H9 (cell line): ENCODE results near the gene PRRX1. TPM values are rescaled to one million over a fixed set of nuclear protein-coding genes. Genes with fewer than 3 reads are reported as not detected.

Source experiments
- DNase-seq: peaks from one replicate; pipeline ENCODE4 v3.0.0-alpha.2; 2017
- H2AFZ ChIP-seq: one replicate; pipeline ENCODE4 v1.6.1; 2013; ENCODE audit warnings: mild to moderate bottlenecking, low read length, control low read depth, moderate library complexity
- H2AK5ac ChIP-seq: 2 replicates; pipeline ENCODE4 v1.6.1; 2013; ENCODE audit warnings: low read length, control low read depth, mixed read lengths; ENCODE audit not compliant: insufficient read length
- H2BK120ac ChIP-seq: one replicate; pipeline ENCODE4 v1.6.1; 2013; ENCODE audit warnings: low read depth, mild to moderate bottlenecking, low read length, control low read depth, inconsistent platforms; ENCODE audit not compliant: poor library complexity, severe bottlenecking
- H2BK12ac ChIP-seq: 2 replicates; pipeline ENCODE4 v1.6.1; 2013; ENCODE audit warnings: low read length, control low read depth, mixed read lengths, low read depth; ENCODE audit not compliant: insufficient read length
- H2BK15ac ChIP-seq: 2 replicates; pipeline ENCODE4 v1.6.1; 2013; ENCODE audit warnings: low read depth, low read length, control low read depth
- H2BK20ac ChIP-seq: one replicate; pipeline ENCODE4 v1.6.1; 2013; ENCODE audit warnings: low read depth, mild to moderate bottlenecking, low read length, control low read depth, inconsistent platforms; ENCODE audit not compliant: poor library complexity, severe bottlenecking
- H2BK5ac ChIP-seq: 2 replicates; pipeline ENCODE4 v1.6.1; 2013; ENCODE audit warnings: low read length, control low read depth, mixed read lengths; ENCODE audit not compliant: insufficient read length
- H3K14ac ChIP-seq: 2 replicates; pipeline ENCODE4 v1.6.1; 2013; ENCODE audit warnings: low read length, control low read depth; ENCODE audit not compliant: insufficient read depth
- H3K18ac ChIP-seq: 2 replicates; pipeline ENCODE4 v1.6.1; 2013; ENCODE audit warnings: low read depth, mild to moderate bottlenecking, mixed read lengths, low read length, control low read depth; ENCODE audit not compliant: insufficient read length
- H3K23ac ChIP-seq: 2 replicates; pipeline ENCODE4 v1.6.1; 2013; ENCODE audit warnings: low read length, control low read depth, mixed read lengths, low read depth; ENCODE audit not compliant: insufficient read length
- H3K23me2 ChIP-seq: 2 replicates; pipeline ENCODE4 v1.6.1; 2013; ENCODE audit warnings: low read depth, mild to moderate bottlenecking, mixed read lengths, low read length, control low read depth; ENCODE audit not compliant: insufficient read length, poor library complexity, severe bottlenecking
- H3K27ac ChIP-seq: 2 replicates; pipeline ENCODE4 v1.5.1; 2013; ENCODE audit warnings: low read length, control low read depth, mixed read lengths, low read depth; ENCODE audit not compliant: insufficient read length
- H3K27me3 ChIP-seq: 2 replicates; pipeline ENCODE4 v1.6.1; 2013; ENCODE audit warnings: low read length, control low read depth, inconsistent platforms; ENCODE audit not compliant: insufficient read depth
- H3K4ac ChIP-seq: 2 replicates; pipeline ENCODE4 v1.6.1; 2013; ENCODE audit warnings: low read depth, mild to moderate bottlenecking, control low read depth, inconsistent platforms, low read length, moderate library complexity
- H3K4me1 ChIP-seq: 2 replicates; pipeline ENCODE4 v1.6.1; 2013; ENCODE audit warnings: low read length, control low read depth, inconsistent platforms; ENCODE audit not compliant: insufficient read depth
- H3K4me2 ChIP-seq: 2 replicates; pipeline ENCODE4 v1.6.1; 2013; ENCODE audit warnings: low read length, control low read depth, mixed read lengths; ENCODE audit not compliant: insufficient read length, insufficient read depth
- H3K56ac ChIP-seq: 2 replicates; pipeline ENCODE4 v1.6.1; 2013; ENCODE audit warnings: low read depth, mild to moderate bottlenecking, mixed read lengths, low read length, control low read depth; ENCODE audit not compliant: insufficient read length
- H3K79me1 ChIP-seq: 2 replicates; pipeline ENCODE4 v1.6.1; 2013; ENCODE audit warnings: low read depth, mild to moderate bottlenecking, moderate library complexity, low read length, control low read depth, inconsistent platforms; ENCODE audit not compliant: insufficient read depth, poor library complexity, severe bottlenecking
- H3K79me2 ChIP-seq: 2 replicates; pipeline ENCODE4 v1.6.1; 2013; ENCODE audit warnings: low read length, control low read depth, inconsistent platforms; ENCODE audit not compliant: insufficient read depth
- H3K9ac ChIP-seq: 2 replicates; pipeline ENCODE4 v1.6.1; 2013; ENCODE audit warnings: low read length, control low read depth, mixed read lengths; ENCODE audit not compliant: insufficient read length; ENCODE audit errors: extremely low read depth
- H3K9me3 ChIP-seq: one replicate; pipeline ENCODE4 v1.6.1; 2013; ENCODE audit warnings: low read depth, low read length, inconsistent platforms; ENCODE audit not compliant: control insufficient read depth
- H3T11ph ChIP-seq: one replicate; pipeline ENCODE4 v1.6.1; 2013; ENCODE audit warnings: mild to moderate bottlenecking, low read length, control low read depth, inconsistent platforms
- H4K20me1 ChIP-seq: one replicate; pipeline ENCODE4 v1.6.1; 2013; ENCODE audit not compliant: control insufficient read depth, insufficient read length, insufficient read depth
- H4K5ac ChIP-seq: 2 replicates; pipeline ENCODE4 v1.6.1; 2013; ENCODE audit warnings: low read depth, mild to moderate bottlenecking, mixed read lengths, low read length, control low read depth; ENCODE audit not compliant: insufficient read length
- H4K8ac ChIP-seq: replicated peaks from 2 replicates; pipeline ENCODE4 v1.6.1; 2013; ENCODE audit warnings: low read length, control low read depth, mixed read lengths, low read depth; ENCODE audit not compliant: insufficient read length
- H4K91ac ChIP-seq: 2 replicates; pipeline ENCODE4 v1.6.1; 2013; ENCODE audit warnings: low read depth, mild to moderate bottlenecking, moderate library complexity, mixed read lengths, low read length, control low read depth; ENCODE audit not compliant: insufficient read length
- H3K27ac Mint-ChIP-seq, 3 experiments: 2 replicates in 2 of 3; 3 replicates in 1 of 3; pipeline ENCODE4 v1.8.0; 2020 to 2021; ENCODE audit warnings: mixed read lengths in 3 of 3, mild to moderate bottlenecking in 1 of 3, moderate library complexity in 1 of 3
- H3K27me3 Mint-ChIP-seq: 2 replicates; pipeline ENCODE4 v1.8.0; 2021; ENCODE audit warnings: low read depth, mild to moderate bottlenecking, moderate library complexity, mixed read lengths
- H3K36me3 Mint-ChIP-seq, 3 experiments: 2 replicates in 2 of 3; 3 replicates in 1 of 3; pipeline ENCODE4 v1.8.0; 2020 to 2021; ENCODE audit warnings: low read depth in 3 of 3, mixed read lengths in 3 of 3; ENCODE audit not compliant: insufficient read depth in 1 of 3
- H3K4me1 Mint-ChIP-seq, 2 experiments: 2 replicates each; pipeline ENCODE4 v1.8.0; 2020; ENCODE audit warnings: mixed read lengths in 2 of 2
- H3K4me3 Mint-ChIP-seq, 2 experiments: 2 replicates in 1 of 2; 3 replicates in 1 of 2; pipeline ENCODE4 v1.8.0; 2020 to 2021; ENCODE audit warnings: mild to moderate bottlenecking in 2 of 2, mixed read lengths in 2 of 2, moderate library complexity in 1 of 2
- H3K9me3 Mint-ChIP-seq, 2 experiments: 2 replicates in 1 of 2; 3 replicates in 1 of 2; pipeline ENCODE4 v1.8.0; 2020; ENCODE audit warnings: mild to moderate bottlenecking in 2 of 2, mixed read lengths in 2 of 2, moderate library complexity in 1 of 2
- WGBS: extraction: QIAGEN DNeasy Blood & Tissue Kit; methylation state at CpG from one replicate; pipeline ENCODE4 v1.1.7; 2013; ENCODE audit warnings: missing lambda C conversion rate, low lambda C conversion rate, mixed read lengths; ENCODE audit not compliant: insufficient read length; ENCODE audit errors: extremely low coverage; 5-methylcytosine and 5-hydroxymethylcytosine counted together
- total RNA-seq: library from RNA; stranded (reverse); gene quantifications from 2 replicates; pipeline ENCODE4 v1.2.1, GENCODE V29; 2021
- TF ChIP-seq, protein P1 (sequence below): fragments of 200-600 bp; sonication (generic); conservative IDR thresholded peaks from 3 replicates; pipeline ENCODE4 v1.8.0; 2021; ENCODE audit warnings: antibody characterized with exemption, mild to moderate bottlenecking

Gene PRRX1
- total RNA-seq, 1 experiment from 2014 or later, result not detected

GRCh38 chr1:170743083-170743482, 79.2 kb downstream of the PRRX1 start:
- H3K4me1 ChIP-seq, result no peaks in the 10 kb centered on the region
- no peak overlapping the region for H3K27ac Mint-ChIP-seq
- no peaks in the 10 kb centered on the region for H4K20me1 ChIP-seq
- peaks cover 15 to 28% of the 10 kb centered on the region in 2 experiments for H3K9me3 Mint-ChIP-seq
- H3K27me3 Mint-ChIP-seq, result peaks cover 5% of the 10 kb centered on the region
- no peak overlapping the region for H3K4me3 Mint-ChIP-seq
- H3K36me3 Mint-ChIP-seq, result peaks cover 2 to 21% (median 7%) of the 10 kb centered on the region in 3 experiments; a peak in 5 of 7 replicates
- H2AFZ ChIP-seq, result no peak overlapping the region
- no peaks in the 10 kb centered on the region for H3K23me2 ChIP-seq
- no peak for DNase-seq
- WGBS, result no CpG with 5 or more reads among the region's 1 CpG
- H2BK15ac ChIP-seq, result no peak overlapping the region
- no peak overlapping the region for H3T11ph ChIP-seq
- H3K27ac ChIP-seq, result no peak overlapping the region
- no peak overlapping the region for H2AK5ac ChIP-seq
- no peak overlapping the region for H3K9ac ChIP-seq
- H3K9me3 ChIP-seq, result no peaks in the 10 kb centered on the region
- no peak overlapping the region for H4K91ac ChIP-seq
- H4K8ac ChIP-seq, result no peak overlapping the region
- no peak overlapping the region for H3K14ac ChIP-seq
- H2BK12ac ChIP-seq, result no peak overlapping the region
- no peak overlapping the region for H3K4me2 ChIP-seq
- no peak overlapping the region for H4K5ac ChIP-seq
- no peak overlapping the region for H3K18ac ChIP-seq
- H3K4ac ChIP-seq, result no peak overlapping the region
- no peak overlapping the region for H2BK20ac ChIP-seq
- H3K4me1 Mint-ChIP-seq, result no peaks in the 10 kb centered on the region
- no peak overlapping the region for H3K56ac ChIP-seq
- no peaks in the 10 kb centered on the region for H3K27me3 ChIP-seq
- H3K79me2 ChIP-seq, result no peaks in the 10 kb centered on the region
- no peak overlapping the region for H2BK120ac ChIP-seq
- TF ChIP-seq, protein P1, sequence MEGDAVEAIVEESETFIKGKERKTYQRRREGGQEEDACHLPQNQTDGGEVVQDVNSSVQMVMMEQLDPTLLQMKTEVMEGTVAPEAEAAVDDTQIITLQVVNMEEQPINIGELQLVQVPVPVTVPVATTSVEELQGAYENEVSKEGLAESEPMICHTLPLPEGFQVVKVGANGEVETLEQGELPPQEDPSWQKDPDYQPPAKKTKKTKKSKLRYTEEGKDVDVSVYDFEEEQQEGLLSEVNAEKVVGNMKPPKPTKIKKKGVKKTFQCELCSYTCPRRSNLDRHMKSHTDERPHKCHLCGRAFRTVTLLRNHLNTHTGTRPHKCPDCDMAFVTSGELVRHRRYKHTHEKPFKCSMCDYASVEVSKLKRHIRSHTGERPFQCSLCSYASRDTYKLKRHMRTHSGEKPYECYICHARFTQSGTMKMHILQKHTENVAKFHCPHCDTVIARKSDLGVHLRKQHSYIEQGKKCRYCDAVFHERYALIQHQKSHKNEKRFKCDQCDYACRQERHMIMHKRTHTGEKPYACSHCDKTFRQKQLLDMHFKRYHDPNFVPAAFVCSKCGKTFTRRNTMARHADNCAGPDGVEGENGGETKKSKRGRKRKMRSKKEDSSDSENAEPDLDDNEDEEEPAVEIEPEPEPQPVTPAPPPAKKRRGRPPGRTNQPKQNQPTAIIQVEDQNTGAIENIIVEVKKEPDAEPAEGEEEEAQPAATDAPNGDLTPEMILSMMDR, result no peak
- no peak overlapping the region for H2BK5ac ChIP-seq
- H3K23ac ChIP-seq, result no peak overlapping the region
- H3K79me1 ChIP-seq, result no peaks in the 10 kb centered on the region
